Calu3 (cell line): ENCODE measurements around the gene ZNF552. TPM values are rescaled to one million over a fixed set of nuclear protein-coding genes. Genes with fewer than 3 reads are reported as not detected.
"Not testable (repeated sequence)": the region's sequence is repeated elsewhere in the genome, so short reads cannot be mapped to it uniquely, and the experiment has no call there.

Experiments
- Bru-seq: library from RNA; stranded (reverse); fragments of 400-500 nt; gene quantifications from one replicate; lab custom pipeline; 2021; lab: Mats Ljungman, UMichigan
- BruChase-seq, 2 experiments: library from RNA; stranded (reverse); fragments of 400-500 nt; gene quantifications; one replicate each; lab custom pipeline; 2021; lab: Mats Ljungman, UMichigan
- BruUV-seq: library from RNA; stranded (reverse); fragments of 400-500 nt; replicated peaks from 2 replicates; lab custom pipeline; 2021; lab: Mats Ljungman, UMichigan
- CTCF ChIA-PET: fragments of 300-600 bp; sonication (Branson Sonifier 250); formaldehyde crosslinking; loops from one replicate; lab custom pipeline; 2022; ENCODE audit warnings: antibody characterized with exemption; lab: Charles Lee
- DNase-seq: peaks from one replicate; pipeline ENCODE4 v3.0.0; 2022
- H3K27ac Mint-ChIP-seq: one replicate; pipeline ENCODE4 v1.8.0; 2022; ENCODE audit warnings: mixed read lengths; ENCODE audit not compliant: unreplicated experiment
- H3K27me3 Mint-ChIP-seq: one replicate; pipeline ENCODE4 v1.8.0; 2022; ENCODE audit warnings: mixed read lengths; ENCODE audit not compliant: unreplicated experiment
- H3K36me3 Mint-ChIP-seq: one replicate; pipeline ENCODE4 v1.8.0; 2022; ENCODE audit warnings: mild to moderate bottlenecking, moderate library complexity, mixed read lengths; ENCODE audit not compliant: insufficient read depth, unreplicated experiment
- H3K4me1 Mint-ChIP-seq: one replicate; pipeline ENCODE4 v1.8.0; 2022; ENCODE audit warnings: mild to moderate bottlenecking, low read depth, mixed read lengths; ENCODE audit not compliant: unreplicated experiment
- H3K4me3 Mint-ChIP-seq: one replicate; pipeline ENCODE4 v1.8.0; 2022; ENCODE audit warnings: mild to moderate bottlenecking, low read depth, moderate library complexity, mixed read lengths; ENCODE audit not compliant: unreplicated experiment
- H3K9me3 Mint-ChIP-seq: one replicate; pipeline ENCODE4 v1.8.0; 2022; ENCODE audit warnings: low read depth, mixed read lengths; ENCODE audit not compliant: unreplicated experiment
- CTCF ChIP-seq: fragments of 200-600 bp; IDR thresholded peaks from one replicate; pipeline ENCODE4 v1.8.0; 2022; ENCODE audit warnings: antibody characterized with exemption; ENCODE audit not compliant: unreplicated experiment
- intact Hi-C: fragments of 100-400 bp; cut with micrococcal nuclease; formaldehyde crosslinking; loops from one replicate; pipeline ENCODE4 v1.10.0; 2022; ENCODE audit not compliant: unreplicated experiment
- long read RNA-seq: library from polyadenylated mRNA; stranded (forward); transcript quantifications from one replicate; pipeline ENCODE4 v2.0.0, GENCODE V29; 2022
- total RNA-seq: library from RNA; stranded (reverse); gene quantifications from 2 replicates; pipeline ENCODE4 v1.2.3, GENCODE V29; 2022

ZNF552 gene
- total RNA-seq, result 24.0 and 24.8 TPM in 2 replicates
- Bru-seq, nascent RNA, result percentile 79 among the genes with signal in this experiment
- percentile 78 among the genes with signal in this experiment for BruChase-seq, experiment 1, labeled RNA remaining after a 6-hour chase
- percentile 88 among the genes with signal in this experiment for BruChase-seq, experiment 2, labeled RNA remaining after a 2-hour chase
- long read RNA-seq, transcript ZNF552-201 (3 exons, 2,352 nt), result major isoform, 6 of 21 reads
- long read RNA-seq, partial matches to known transcripts, result 11 of 21 reads
- long read RNA-seq, other reads (novel, unspliced or antisense), result 4 of 21 reads

DNA sequence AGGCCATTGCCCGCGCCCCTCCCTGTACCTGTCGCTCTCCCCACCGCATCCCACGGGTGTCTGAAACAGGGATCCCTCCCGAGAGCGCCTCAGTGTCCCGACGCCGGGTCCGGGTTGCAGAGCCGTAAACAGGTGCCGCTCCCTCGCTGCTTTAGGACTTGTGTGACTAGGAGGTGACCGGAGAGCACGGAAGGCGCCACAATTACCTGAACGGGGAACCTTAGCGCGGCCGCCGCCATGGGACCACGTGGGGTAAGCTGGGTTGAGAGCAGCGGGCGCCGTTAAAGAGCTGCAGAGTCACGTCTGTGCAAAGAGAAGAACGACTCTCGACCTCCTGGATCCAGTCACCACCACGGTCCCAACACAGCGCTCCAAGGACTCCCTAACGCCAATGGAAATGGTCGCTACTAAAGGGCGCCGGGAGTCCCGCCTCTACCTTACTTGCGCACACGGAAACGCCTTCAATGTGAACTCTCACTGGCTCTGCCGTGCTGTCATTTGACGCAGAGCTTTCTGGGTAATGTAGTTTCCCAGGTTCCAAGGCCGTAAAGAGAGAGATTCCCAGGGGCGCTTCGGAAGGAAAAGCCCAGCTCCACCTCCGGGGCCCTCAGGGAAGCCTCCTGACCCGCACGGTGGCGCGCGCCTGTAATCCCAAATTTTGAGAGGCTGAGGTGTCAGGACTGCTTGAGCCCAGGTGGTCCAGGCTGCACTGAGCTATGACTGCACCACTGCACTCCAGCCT lies at the start of gene ZNF552:
ZNF552 (minus strand) TSS at position 409 of the 742 bp plus-strand sequence; CDS start at position 239, 170 bp downstream.
- peak; percentile 86 for DNase-seq
- CTCF ChIA-PET, result interaction anchor here (0.6 to 1.2 kb wide), 4 partner anchors 35 to 151 kb away, joined by 3 to 6 read pairs (median 3); partner anchors contain the start of genes ZNF417, ZNF551 and ZNF587
- peak within 1 kb of the TSS; percentile 90 for H3K4me3 Mint-ChIP-seq
- peak within 1 kb of the TSS; percentile 98 for H3K27ac Mint-ChIP-seq
- intact Hi-C loops, result loop anchor here (2.0 to 10.0 kb wide), 3 partner anchors 38 to 340 kb away; partner anchors contain the start of gene ZNF551
- no peaks in the 10 kb centered on the region for H3K27me3 Mint-ChIP-seq
- no peaks in the 10 kb centered on the region for H3K9me3 Mint-ChIP-seq
- no peak for TF ChIP-seq CTCF
- no TSS peak for BruUV-seq
- H3K4me1 Mint-ChIP-seq, result peaks cover 50% of the 10 kb centered on the region
- H3K36me3 Mint-ChIP-seq, result peaks cover 68% of the 10 kb centered on the region

DNA sequence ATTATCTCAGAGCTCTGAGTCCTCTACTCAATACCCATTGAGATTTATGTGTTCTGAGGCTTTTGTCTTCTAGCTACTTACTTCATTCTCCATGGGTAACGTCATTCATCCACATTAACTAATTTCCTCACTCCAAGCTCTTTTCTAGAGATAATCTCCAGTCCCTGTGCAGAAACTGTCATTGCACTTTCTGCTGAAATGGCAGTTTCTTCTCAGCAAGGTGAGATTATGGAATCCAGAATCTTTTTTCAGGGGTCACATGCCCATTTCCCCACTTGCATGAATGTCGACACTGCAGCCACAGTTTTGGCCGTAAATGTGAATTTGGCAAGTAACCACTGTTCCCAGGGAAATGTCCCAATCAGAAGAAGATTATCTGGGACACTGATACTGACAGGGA lies 47.6 kb upstream of the ZNF552 start:
- BruUV-seq, H3K9me3 Mint-ChIP-seq, H3K27me3 Mint-ChIP-seq, H3K4me1 Mint-ChIP-seq, H3K27ac Mint-ChIP-seq, H3K4me3 Mint-ChIP-seq, DNase-seq, CTCF ChIA-PET, intact Hi-C loops: not testable (repeated sequence)
- H3K36me3 Mint-ChIP-seq, result peaks cover 96% of the 10 kb centered on the region

- CTCF ChIA-PET, H3K27me3 Mint-ChIP-seq, H3K27ac Mint-ChIP-seq, BruUV-seq, H3K4me3 Mint-ChIP-seq, DNase-seq, H3K9me3 Mint-ChIP-seq: not testable (repeated sequence)
- Mint-ChIP-seq H3K36me3 (peaks cover 97% of the 10 kb centered on the region), H3K4me1 (peaks cover 13% of the 10 kb centered on the region)
- intact Hi-C loops, result loop anchor here (5.0 kb wide), 1 partner anchor 42 kb away; the partner anchor contains the start of gene ZNF552
Observed at GRCh38 chr19:57854117-57854516, 39.4 kb upstream of the ZNF552 start.

DNA sequence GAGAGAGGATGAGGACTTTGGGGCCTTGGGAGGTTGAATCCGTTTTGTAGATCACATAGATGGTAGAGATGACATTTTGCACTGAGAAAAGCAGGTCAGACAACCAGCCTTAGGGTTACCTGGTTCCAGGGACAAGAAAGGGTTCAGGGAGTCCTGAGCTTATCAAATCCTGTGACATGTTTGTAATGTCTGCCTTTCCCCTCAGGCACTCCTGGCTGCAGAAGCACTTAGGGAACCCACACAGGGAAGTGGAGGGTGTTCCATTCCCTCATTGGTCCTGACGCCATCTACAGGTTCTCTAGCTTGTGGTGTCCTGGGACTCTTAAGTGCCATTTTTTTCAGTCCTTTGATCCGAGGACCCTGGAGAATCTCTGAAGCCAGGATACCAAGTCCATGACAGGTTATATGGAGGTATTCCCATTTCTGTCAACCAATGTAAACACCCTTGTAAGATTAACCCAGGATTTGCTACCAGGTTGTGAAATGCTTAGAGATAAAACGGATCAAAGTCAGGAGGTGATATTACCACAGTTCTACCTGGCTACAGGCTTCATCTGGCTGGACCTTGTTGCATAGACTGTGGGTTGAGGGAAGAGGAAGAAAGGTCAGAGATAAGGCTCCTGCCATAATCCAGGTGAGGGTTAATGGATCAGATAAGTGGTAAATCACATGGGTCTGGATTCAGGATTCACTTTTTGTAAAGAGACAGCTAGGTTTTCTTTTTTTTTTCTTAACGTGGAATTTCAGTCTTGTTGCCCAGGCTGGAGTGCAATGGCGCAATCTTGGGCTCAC lies 37.3 kb upstream of the ZNF552 start:
- H3K36me3 Mint-ChIP-seq, result peaks cover 80% of the 10 kb centered on the region
- peak overlapping the region; percentile 94 for H3K4me3 Mint-ChIP-seq
- CTCF ChIA-PET, result interaction anchor here (0.7 kb wide), 1 partner anchor 17 kb away, joined by 6 read pairs; no protein-coding TSS in a partner anchor

DNA sequence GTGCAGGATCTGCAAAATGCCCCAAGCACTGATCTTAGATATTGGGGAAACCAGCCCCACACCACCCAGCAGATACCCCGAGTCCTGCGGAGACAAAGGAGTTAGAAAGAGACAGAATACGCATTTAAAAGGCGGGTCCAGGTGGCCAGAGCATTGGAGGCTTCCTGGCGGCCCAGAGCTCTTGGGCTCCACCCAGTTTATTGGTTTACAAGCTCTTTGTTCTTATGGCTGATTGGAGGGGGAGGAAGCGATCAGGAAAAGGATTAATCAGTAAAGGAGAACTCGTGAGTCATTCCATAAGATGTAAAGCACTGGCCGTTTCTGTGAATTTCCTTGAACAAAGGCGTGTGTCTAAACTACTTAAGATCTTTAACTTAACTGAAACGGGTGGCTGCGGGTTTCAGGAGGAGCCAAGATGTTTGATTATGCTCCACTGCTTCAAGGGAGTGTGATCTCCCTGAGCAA lies 35.9 kb upstream of the ZNF552 start:
- CTCF ChIA-PET, result interaction anchor here (0.6 to 2.0 kb wide), 4 partner anchors 31 to 669 kb away, joined by 3 to 6 read pairs (median 4); partner anchors contain the start of genes ZBTB45 and ZNF552
- H3K27me3 Mint-ChIP-seq, result no peaks in the 10 kb centered on the region
- peak overlapping the region; percentile 83 for H3K27ac Mint-ChIP-seq
- DNase-seq, result peak; percentile 72
- H3K4me1 Mint-ChIP-seq, result peaks cover 13% of the 10 kb centered on the region
- no TSS peak for BruUV-seq
- no peak for TF ChIP-seq CTCF
- peaks cover 72% of the 10 kb centered on the region for H3K36me3 Mint-ChIP-seq
- H3K9me3 Mint-ChIP-seq, result peaks cover 9% of the 10 kb centered on the region
- peak overlapping the region; percentile 94 for H3K4me3 Mint-ChIP-seq
- intact Hi-C loops, result loop anchor here (5.0 kb wide), 1 partner anchor 38 kb away; the partner anchor contains the start of gene ZNF552

More for the DNA sequence above, 37.3 kb upstream of the ZNF552 start:
- not testable (repeated sequence) for H3K27me3 Mint-ChIP-seq, BruUV-seq, H3K9me3 Mint-ChIP-seq, DNase-seq
- intact Hi-C loops, result loop anchor here (5.0 kb wide), 1 partner anchor 40 kb away; the partner anchor contains the start of gene ZNF552
- H3K4me1 Mint-ChIP-seq, result peaks cover 13% of the 10 kb centered on the region
- peak overlapping the region; percentile 83 for H3K27ac Mint-ChIP-seq

DNA sequence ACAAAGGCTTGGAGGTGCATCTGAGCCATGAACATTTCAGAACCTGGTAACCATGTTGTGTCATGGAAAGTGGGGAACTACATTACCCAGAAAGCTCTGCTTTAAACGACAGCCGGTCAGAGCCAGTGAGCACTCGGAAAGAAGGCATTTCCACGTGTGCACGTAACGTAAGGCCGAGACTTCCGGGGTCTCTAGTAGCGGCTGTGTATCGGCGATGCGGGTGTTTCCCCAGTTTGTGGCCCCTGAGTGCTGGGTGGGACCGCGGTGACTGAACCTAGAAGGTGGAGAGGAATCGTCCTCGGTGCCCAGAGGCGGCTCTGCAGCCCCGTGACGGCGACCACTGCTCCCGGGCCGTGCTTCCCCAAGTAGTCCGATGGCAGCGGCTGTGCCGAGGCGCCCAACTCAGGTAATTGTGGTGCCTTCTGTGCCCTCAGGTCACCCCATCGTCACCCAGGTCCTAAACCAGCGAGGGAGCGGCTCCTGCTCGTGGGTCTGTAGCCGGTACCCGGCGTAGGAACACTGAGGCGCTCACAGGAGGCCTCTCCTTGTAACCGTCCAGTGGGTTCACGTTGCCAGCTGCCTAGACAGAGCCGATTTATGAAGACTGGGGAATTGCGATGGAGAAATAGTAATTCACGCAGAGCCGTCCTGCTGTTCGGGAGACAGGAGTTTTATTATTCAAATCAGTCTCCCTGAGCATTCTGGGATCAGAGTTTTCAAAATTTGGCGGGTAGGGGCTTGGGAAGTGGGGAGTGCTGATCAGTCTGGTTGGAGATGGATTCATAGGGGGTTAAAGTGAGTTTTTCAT lies 35.2 kb upstream of the ZNF552 start, which contains the start of gene ZNF587:
ZNF587 (plus strand) TSS at position 194 of the 808 bp plus-strand sequence; CDS start at position 374, 180 bp downstream.
- not testable (repeated sequence) for H3K9me3 Mint-ChIP-seq, H3K27me3 Mint-ChIP-seq
- peak; percentile 77 for DNase-seq
- H3K36me3 Mint-ChIP-seq, result peaks cover 65% of the 10 kb centered on the region
- peaks cover 13% of the 10 kb centered on the region for H3K4me1 Mint-ChIP-seq
- intact Hi-C loops, result loop anchor here (5.0 kb wide), 1 partner anchor 38 kb away; the partner anchor contains the start of gene ZNF552
- CTCF ChIA-PET, result interaction anchor here (1.0 to 2.0 kb wide), 3 partner anchors 31 to 670 kb away, joined by 3 to 6 read pairs (median 5); partner anchors contain the start of genes ZBTB45 and ZNF552
- H3K27ac Mint-ChIP-seq, result peak within 1 kb of the TSS; percentile 83
- H3K4me3 Mint-ChIP-seq, result peak within 1 kb of the TSS; percentile 94
- BruUV-seq, result TSS peak; percentile 99
